ENCODE measurements around the gene FAM169A. TPM values are rescaled to one million over a fixed set of nuclear protein-coding genes. Genes with fewer than 3 reads are reported as not detected.

The FAM169A gene
- total RNA-seq, 1 experiment from 2014 or later, result 63.1 TPM

- no peak overlapping the region for H3K18ac ChIP-seq (ENCODE audit: insufficient read length, low read depth, low read length)
- H2BK120ac ChIP-seq (ENCODE audit: low read depth, low read length, poor library complexity, severe bottlenecking), result no peak overlapping the region
- no peaks in the 10 kb centered on the region for H3K27me3 ChIP-seq (ENCODE audit: insufficient read depth, low read length)
- WGBS (ENCODE audit: extremely low coverage, insufficient read length, low lambda C conversion rate), result no CpG with 5 or more reads among the region's 2 CpGs
- no peaks in the 10 kb centered on the region for H3K79me1 ChIP-seq (ENCODE audit: insufficient read depth, low read depth, low read length, poor library complexity, severe bottlenecking)
- no peaks in the 10 kb centered on the region for H4K20me1 ChIP-seq (ENCODE audit: control insufficient read depth, insufficient read depth, insufficient read length)
- H3K27ac Mint-ChIP-seq, result peak overlapping the region in 2 of 3 experiments; percentile 39 to 68; a peak in 2 of 7 replicates
- no peak overlapping the region for H2BK12ac ChIP-seq (ENCODE audit: insufficient read length, low read depth, low read length)
- H3K56ac ChIP-seq (ENCODE audit: insufficient read length, low read depth, low read length), result no peak overlapping the region
- no peaks in the 10 kb centered on the region for H3K9me3 ChIP-seq (ENCODE audit: control insufficient read depth, low read depth, low read length)
- no peak overlapping the region for H2BK20ac ChIP-seq (ENCODE audit: low read depth, low read length, poor library complexity, severe bottlenecking)
- H2BK5ac ChIP-seq (ENCODE audit: insufficient read length, low read length), result no peak overlapping the region
- peaks cover 11 to 17% of the 10 kb centered on the region in 2 experiments for H3K4me1 Mint-ChIP-seq
- no peak overlapping the region for H3T11ph ChIP-seq (ENCODE audit: low read length)
- H3K14ac ChIP-seq (ENCODE audit: insufficient read depth, low read length), result no peak overlapping the region
- H3K4me3 Mint-ChIP-seq, result no peak overlapping the region
- H4K5ac ChIP-seq (ENCODE audit: insufficient read length, low read depth, low read length), result no peak overlapping the region
- peaks cover 5 to 8% of the 10 kb centered on the region in 2 experiments; a peak in 4 of 5 replicates for H3K9me3 Mint-ChIP-seq
- no peak overlapping the region for H3K9ac ChIP-seq (ENCODE audit: extremely low read depth, insufficient read length, low read length)
- no peak overlapping the region for H3K4me2 ChIP-seq (ENCODE audit: insufficient read depth, insufficient read length, low read length)
- H2AK5ac ChIP-seq (ENCODE audit: insufficient read length, low read length), result no peak overlapping the region
- H4K8ac ChIP-seq (replicated peaks; ENCODE audit: insufficient read length, low read depth, low read length), result no peak overlapping the region
- H3K23ac ChIP-seq (ENCODE audit: insufficient read length, low read depth, low read length), result no peak overlapping the region
- H3K4ac ChIP-seq (ENCODE audit: low read depth, low read length), result no peak overlapping the region
- DNase-seq, result no peak
- no peaks in the 10 kb centered on the region for H3K79me2 ChIP-seq (ENCODE audit: insufficient read depth, low read length)
- peaks cover 3 to 4% (median 4%) of the 10 kb centered on the region in 3 experiments; a peak in 5 of 7 replicates for H3K36me3 Mint-ChIP-seq (ENCODE audit: insufficient read depth in 1 of 3, low read depth in 3 of 3)
- TF ChIP-seq CTCF (conservative IDR thresholded peaks at IDR 0.05), result no peak
- no peak overlapping the region for H3K27ac ChIP-seq (ENCODE audit: insufficient read length, low read depth, low read length)
- H3K23me2 ChIP-seq (ENCODE audit: insufficient read length, low read depth, low read length, poor library complexity, severe bottlenecking), result no peaks in the 10 kb centered on the region
- H4K91ac ChIP-seq (ENCODE audit: insufficient read length, low read depth, low read length), result no peak overlapping the region
- H2AFZ ChIP-seq (ENCODE audit: low read length), result no peak overlapping the region
- no peaks in the 10 kb centered on the region for H3K27me3 Mint-ChIP-seq (ENCODE audit: low read depth)
- no peaks in the 10 kb centered on the region; the same call in 1 of the 2 replicates for H3K4me1 ChIP-seq (ENCODE audit: insufficient read depth, low read length)
- H2BK15ac ChIP-seq (ENCODE audit: low read depth, low read length), result no peak overlapping the region
Measured at GRCh38 chr5:74889523-74890105, 23.4 kb upstream of the FAM169A start.
